Measurements from ENCODE around the gene MED13.

The MED13 gene

DNA sequence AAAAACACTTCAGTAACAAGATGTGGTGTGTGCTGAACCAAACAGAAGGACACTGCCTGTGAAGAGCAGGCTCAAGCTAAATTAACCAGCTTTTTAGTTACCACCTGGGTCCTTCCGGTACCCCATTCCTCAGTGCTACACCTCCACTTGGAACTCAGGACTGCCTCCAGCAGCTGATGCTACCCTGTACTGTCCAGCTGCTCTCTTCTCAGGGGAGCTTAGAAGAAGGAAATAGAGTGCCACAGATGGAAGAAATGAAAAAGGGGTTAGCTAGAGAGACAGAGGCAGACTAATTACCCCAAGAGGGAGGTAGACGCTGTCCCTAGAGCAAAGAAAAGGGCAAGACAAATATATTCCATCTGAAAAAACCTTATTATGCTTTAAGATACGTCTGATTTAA lies 5.7 kb downstream of the MED13 start:
- Histone ChIP-seq H3K27ac (ENCODE audit: low read depth, low read length) (no peak overlapping the region), H3K4me1 (ENCODE audit: control insufficient read depth in 5 of 5, insufficient read depth in 5 of 5, low read length in 5 of 5) (peaks cover 0 to 60% (median 51%) of the 10 kb centered on the region in 5 donors), H3K4me3 (ENCODE audit: low read depth in 1 of 5, low read length in 5 of 5) (no peak overlapping the region), H3K9me3 (ENCODE audit: control insufficient read depth in 5 of 5, low read length in 5 of 5) (no peaks in the 10 kb centered on the region), H3K27me3 (ENCODE audit: control insufficient read depth in 5 of 5, insufficient read depth in 4 of 5, low read length in 5 of 5) (no peaks in the 10 kb centered on the region), H3K36me3 (ENCODE audit: control insufficient read depth in 5 of 5, insufficient read depth in 5 of 5, low read length in 5 of 5) (peaks cover 0 to 21% (median 11%) of the 10 kb centered on the region in 5 donors), H3K9ac (ENCODE audit: low read length in 5 of 5) (no peak overlapping the region)

DNA sequence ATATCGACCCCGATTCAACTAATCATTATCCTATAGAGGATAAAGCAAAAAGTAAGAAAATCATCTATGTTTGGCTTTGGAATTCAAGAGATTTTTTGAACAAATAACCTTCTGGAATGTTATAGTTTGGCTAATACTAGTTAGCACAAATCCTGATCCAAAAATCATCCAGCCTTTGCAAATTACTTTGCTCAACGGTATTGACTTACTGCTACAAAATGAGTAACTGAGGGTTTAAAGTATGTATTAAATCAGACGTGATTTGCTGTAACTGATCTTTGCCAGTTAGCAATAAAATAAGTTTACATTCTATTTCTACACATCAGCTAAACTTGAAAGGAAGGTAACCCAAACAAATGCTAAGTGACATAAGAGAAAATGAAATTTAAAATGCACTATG lies 6.5 kb downstream of the MED13 start:
- H3K4me3 ChIP-seq (ENCODE audit: low read depth in 1 of 5, low read length in 5 of 5) = no peak overlapping the region
- H3K36me3 ChIP-seq (ENCODE audit: control insufficient read depth in 5 of 5, insufficient read depth in 5 of 5, low read length in 5 of 5) = peaks cover 0 to 21% (median 11%) of the 10 kb centered on the region in 5 donors
- H3K27me3 ChIP-seq (ENCODE audit: control insufficient read depth in 5 of 5, insufficient read depth in 4 of 5, low read length in 5 of 5) = no peaks in the 10 kb centered on the region
- peaks cover 0 to 53% (median 43%) of the 10 kb centered on the region in 5 donors for H3K4me1 ChIP-seq (ENCODE audit: control insufficient read depth in 5 of 5, insufficient read depth in 5 of 5, low read length in 5 of 5)
- no peak overlapping the region for H3K9ac ChIP-seq (ENCODE audit: low read length in 5 of 5)
- H3K27ac ChIP-seq (ENCODE audit: low read depth, low read length) = no peak overlapping the region
- no peaks in the 10 kb centered on the region for H3K9me3 ChIP-seq (ENCODE audit: control insufficient read depth in 5 of 5, low read length in 5 of 5)

DNA sequence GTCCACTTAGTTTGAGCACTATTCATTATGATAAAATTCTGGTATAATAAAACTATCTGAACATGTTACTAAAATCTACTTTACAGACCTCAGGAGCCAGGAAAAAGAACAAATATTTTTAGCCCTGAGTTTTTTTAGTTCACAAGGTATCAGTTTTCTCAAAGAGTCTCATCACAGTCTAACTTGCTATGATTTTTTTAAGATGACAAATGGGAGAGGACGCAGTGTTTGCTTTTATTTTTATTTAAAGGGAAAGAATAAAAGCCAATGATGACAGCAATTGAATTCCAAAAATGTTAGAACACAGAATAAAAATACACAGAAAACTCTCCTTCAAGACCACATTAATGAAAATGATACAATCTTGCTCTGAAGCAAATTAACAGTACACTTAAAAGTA lies 7.4 kb downstream of the MED13 start:
- Histone ChIP-seq H3K27me3 (ENCODE audit: control insufficient read depth in 5 of 5, insufficient read depth in 4 of 5, low read length in 5 of 5) (no peaks in the 10 kb centered on the region), H3K27ac (ENCODE audit: low read depth, low read length) (no peak overlapping the region), H3K4me3 (ENCODE audit: low read depth in 1 of 5, low read length in 5 of 5) (no peak overlapping the region), H3K9ac (ENCODE audit: low read length in 5 of 5) (peak overlapping the region in 1 of 5 donors; percentile 20), H3K4me1 (ENCODE audit: control insufficient read depth in 5 of 5, insufficient read depth in 5 of 5, low read length in 5 of 5) (peaks cover 0 to 51% (median 34%) of the 10 kb centered on the region in 5 donors), H3K36me3 (ENCODE audit: control insufficient read depth in 5 of 5, insufficient read depth in 5 of 5, low read length in 5 of 5) (peaks cover 3 to 21% (median 11%) of the 10 kb centered on the region in 5 donors), H3K9me3 (ENCODE audit: control insufficient read depth in 5 of 5, low read length in 5 of 5) (no peaks in the 10 kb centered on the region)

DNA sequence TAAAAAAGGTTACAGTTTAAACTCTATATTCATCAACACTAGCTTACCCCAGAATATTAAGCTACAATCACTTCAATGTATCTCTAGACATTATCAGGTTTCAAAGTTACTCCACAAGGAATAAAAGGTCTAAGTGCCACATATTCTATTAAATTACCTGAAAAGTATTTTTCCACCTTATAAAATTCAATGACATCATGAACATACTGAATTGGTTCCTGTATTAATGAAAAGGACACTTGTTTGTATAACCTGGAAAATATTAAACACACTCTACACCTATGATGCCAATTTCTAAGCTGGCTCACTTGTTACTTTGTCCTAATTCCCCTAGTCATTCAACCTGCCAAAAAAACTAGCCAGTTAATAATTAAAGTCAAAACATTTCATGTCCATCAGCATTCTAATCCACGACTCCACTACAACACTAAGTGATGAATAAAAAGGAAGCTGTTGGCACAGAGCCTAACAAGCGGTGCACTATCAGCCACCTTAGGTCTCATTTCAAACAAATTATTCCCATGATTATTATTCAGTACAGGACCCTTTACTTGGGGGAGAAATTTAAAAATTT lies 12.2 kb downstream of the MED13 start:
- H3K27ac ChIP-seq (ENCODE audit: low read depth, low read length) = no peak overlapping the region
- H3K9me3 ChIP-seq (ENCODE audit: control insufficient read depth in 5 of 5, low read length in 5 of 5) = no peaks in the 10 kb centered on the region
- no peak overlapping the region for H3K4me3 ChIP-seq (ENCODE audit: low read depth in 1 of 5, low read length in 5 of 5)
- no peaks in the 10 kb centered on the region for H3K27me3 ChIP-seq (ENCODE audit: control insufficient read depth in 5 of 5, insufficient read depth in 4 of 5, low read length in 5 of 5)
- H3K9ac ChIP-seq (ENCODE audit: low read length in 5 of 5) = no peak overlapping the region
- H3K4me1 ChIP-seq (ENCODE audit: control insufficient read depth in 5 of 5, insufficient read depth in 5 of 5, low read length in 5 of 5) = peaks cover 0 to 31% (median 14%) of the 10 kb centered on the region in 5 donors
- peaks cover 13 to 42% (median 29%) of the 10 kb centered on the region in 5 donors for H3K36me3 ChIP-seq (ENCODE audit: control insufficient read depth in 5 of 5, insufficient read depth in 5 of 5, low read length in 5 of 5)

DNA sequence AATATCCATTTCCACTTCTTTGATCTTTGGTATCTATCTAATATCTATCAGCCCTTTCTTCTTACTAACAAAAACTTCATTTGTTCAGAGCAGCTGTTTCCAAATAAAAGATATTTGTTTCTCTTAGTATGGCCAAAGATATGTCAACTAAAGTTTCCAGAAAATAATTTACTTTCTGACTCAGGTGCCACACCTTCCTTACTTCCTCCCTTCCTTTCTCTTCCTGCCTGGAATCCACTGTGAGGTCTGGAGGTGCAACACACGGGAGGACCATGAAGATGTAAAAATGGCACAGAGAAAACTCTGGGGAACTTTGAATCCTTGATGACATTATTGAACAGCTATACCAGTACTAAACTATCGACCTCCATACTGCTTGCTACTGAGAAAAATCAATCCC lies 14.0 kb downstream of the MED13 start:
- H3K9ac ChIP-seq (ENCODE audit: low read length in 5 of 5) = no peak overlapping the region
- H3K27me3 ChIP-seq (ENCODE audit: control insufficient read depth in 5 of 5, insufficient read depth in 4 of 5, low read length in 5 of 5) = no peaks in the 10 kb centered on the region
- H3K9me3 ChIP-seq (ENCODE audit: control insufficient read depth in 5 of 5, low read length in 5 of 5) = no peaks in the 10 kb centered on the region
- H3K4me1 ChIP-seq (ENCODE audit: control insufficient read depth in 5 of 5, insufficient read depth in 5 of 5, low read length in 5 of 5) = peaks cover 0 to 15% (median under 1%) of the 10 kb centered on the region in 5 donors
- H3K27ac ChIP-seq (ENCODE audit: low read depth, low read length) = no peak overlapping the region
- H3K36me3 ChIP-seq (ENCODE audit: control insufficient read depth in 5 of 5, insufficient read depth in 5 of 5, low read length in 5 of 5) = peaks cover 24 to 46% (median 38%) of the 10 kb centered on the region in 5 donors
- no peak overlapping the region for H3K4me3 ChIP-seq (ENCODE audit: low read depth in 1 of 5, low read length in 5 of 5)

DNA sequence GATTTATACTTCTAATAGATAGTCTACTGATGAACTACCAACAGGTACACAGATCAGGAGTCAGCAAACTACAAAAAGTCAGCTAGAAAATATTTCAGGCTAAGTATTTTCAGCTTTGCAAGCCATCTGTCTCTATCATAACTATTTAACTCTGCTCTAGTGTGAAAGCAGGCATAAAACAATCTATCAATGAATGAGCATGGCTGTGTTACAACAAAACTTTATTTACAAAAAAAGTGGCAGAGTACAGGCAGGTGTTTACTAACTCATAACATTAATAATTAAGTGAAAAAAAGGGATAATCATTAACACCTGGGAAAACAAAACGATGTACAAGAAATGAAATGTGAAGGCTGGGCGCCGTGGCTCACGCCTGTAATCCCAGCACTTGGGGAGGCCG lies 15.8 kb downstream of the MED13 start:
- H3K9ac ChIP-seq (ENCODE audit: low read length in 5 of 5) = no peak overlapping the region
- H3K4me1 ChIP-seq (ENCODE audit: control insufficient read depth in 5 of 5, insufficient read depth in 5 of 5, low read length in 5 of 5) = peaks cover 0 to 16% (median 2%) of the 10 kb centered on the region in 5 donors
- no peak overlapping the region for H3K4me3 ChIP-seq (ENCODE audit: low read depth in 1 of 5, low read length in 5 of 5)
- no peaks in the 10 kb centered on the region for H3K27me3 ChIP-seq (ENCODE audit: control insufficient read depth in 5 of 5, insufficient read depth in 4 of 5, low read length in 5 of 5)
- no peak overlapping the region for H3K27ac ChIP-seq (ENCODE audit: low read depth, low read length)
- peaks cover 27 to 48% (median 36%) of the 10 kb centered on the region in 5 donors for H3K36me3 ChIP-seq (ENCODE audit: control insufficient read depth in 5 of 5, insufficient read depth in 5 of 5, low read length in 5 of 5)
- H3K9me3 ChIP-seq (ENCODE audit: control insufficient read depth in 5 of 5, low read length in 5 of 5) = no peaks in the 10 kb centered on the region

DNA sequence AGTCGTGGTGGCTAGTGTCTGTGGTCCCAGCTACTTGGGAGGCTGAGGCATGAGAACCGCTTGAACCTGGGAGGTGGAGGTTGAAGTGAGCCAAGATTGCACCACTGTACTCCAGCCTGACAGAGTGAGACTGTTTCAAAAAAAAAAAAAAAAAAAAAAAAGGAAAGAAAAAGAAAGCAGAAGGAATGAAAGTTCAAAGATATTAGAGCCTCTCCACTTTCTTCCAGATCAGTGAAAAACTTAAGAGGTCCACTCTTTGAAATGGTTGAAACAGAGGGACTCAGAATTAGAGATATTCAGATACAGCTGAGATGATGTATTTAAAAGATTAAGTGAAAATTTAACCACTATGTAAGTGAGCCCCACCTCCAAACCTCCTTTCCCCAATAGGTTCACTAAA lies 16.8 kb downstream of the MED13 start:
- peaks cover 0 to 15% (median 3%) of the 10 kb centered on the region in 5 donors for H3K4me1 ChIP-seq (ENCODE audit: control insufficient read depth in 5 of 5, insufficient read depth in 5 of 5, low read length in 5 of 5)
- H3K9ac ChIP-seq (ENCODE audit: low read length in 5 of 5) = no peak overlapping the region
- H3K36me3 ChIP-seq (ENCODE audit: control insufficient read depth in 5 of 5, insufficient read depth in 5 of 5, low read length in 5 of 5) = peaks cover 29 to 52% (median 44%) of the 10 kb centered on the region in 5 donors
- no peak overlapping the region for H3K4me3 ChIP-seq (ENCODE audit: low read depth in 1 of 5, low read length in 5 of 5)
- no peaks in the 10 kb centered on the region for H3K27me3 ChIP-seq (ENCODE audit: control insufficient read depth in 5 of 5, insufficient read depth in 4 of 5, low read length in 5 of 5)
- H3K27ac ChIP-seq (ENCODE audit: low read depth, low read length) = no peak overlapping the region
- no peaks in the 10 kb centered on the region for H3K9me3 ChIP-seq (ENCODE audit: control insufficient read depth in 5 of 5, low read length in 5 of 5)

DNA sequence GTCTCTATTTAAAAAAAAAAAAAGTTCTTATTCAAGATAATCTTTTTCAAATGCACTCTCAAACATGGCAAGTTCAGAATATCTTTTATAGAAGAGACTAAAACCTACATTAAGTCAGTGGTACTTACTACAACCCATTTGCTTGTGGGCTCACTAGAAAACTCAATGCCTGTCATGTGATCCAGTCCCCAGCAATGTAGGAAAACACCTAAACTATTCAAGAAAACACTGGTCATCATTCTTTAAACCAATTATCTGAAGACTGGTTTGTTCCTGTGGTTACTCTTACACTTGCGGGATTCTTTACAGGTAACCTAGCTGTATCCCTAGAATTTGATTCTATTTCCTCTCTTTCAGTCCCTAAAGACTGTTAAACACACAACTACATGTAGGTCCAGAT lies 19.6 kb downstream of the MED13 start:
- Histone ChIP-seq H3K27ac (ENCODE audit: low read depth, low read length) (no peak overlapping the region), H3K36me3 (ENCODE audit: control insufficient read depth in 5 of 5, insufficient read depth in 5 of 5, low read length in 5 of 5) (peaks cover 23 to 37% (median 34%) of the 10 kb centered on the region in 5 donors), H3K4me3 (ENCODE audit: low read depth in 1 of 5, low read length in 5 of 5) (no peak overlapping the region), H3K9ac (ENCODE audit: low read length in 5 of 5) (no peak overlapping the region), H3K9me3 (ENCODE audit: control insufficient read depth in 5 of 5, low read length in 5 of 5) (no peaks in the 10 kb centered on the region), H3K4me1 (ENCODE audit: control insufficient read depth in 5 of 5, insufficient read depth in 5 of 5, low read length in 5 of 5) (peaks cover 0 to 9% (median 3%) of the 10 kb centered on the region in 5 donors), H3K27me3 (ENCODE audit: control insufficient read depth in 5 of 5, insufficient read depth in 4 of 5, low read length in 5 of 5) (no peaks in the 10 kb centered on the region)

DNA sequence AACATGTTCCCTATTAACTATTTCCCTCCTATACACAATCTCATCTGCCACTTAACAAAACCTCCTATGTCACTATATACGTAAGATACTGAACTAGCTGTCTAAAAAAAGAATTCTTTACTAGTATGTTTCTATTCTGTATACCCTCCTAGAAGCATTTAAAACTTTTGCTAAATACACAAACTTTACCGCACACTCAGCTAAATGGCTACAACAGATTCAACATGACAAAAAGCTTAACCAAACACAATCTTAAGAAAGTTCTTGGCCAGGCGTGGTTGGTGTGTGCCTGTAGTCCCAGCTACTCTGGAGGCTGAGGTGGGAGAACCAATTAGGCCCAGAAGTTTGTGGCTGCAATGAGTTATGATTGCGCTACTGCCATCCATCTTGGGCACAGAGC lies 20.0 kb downstream of the MED13 start:
- Histone ChIP-seq H3K27me3 (ENCODE audit: control insufficient read depth in 5 of 5, insufficient read depth in 4 of 5, low read length in 5 of 5) (no peaks in the 10 kb centered on the region), H3K36me3 (ENCODE audit: control insufficient read depth in 5 of 5, insufficient read depth in 5 of 5, low read length in 5 of 5) (peaks cover 23 to 38% (median 35%) of the 10 kb centered on the region in 5 donors)

DNA sequence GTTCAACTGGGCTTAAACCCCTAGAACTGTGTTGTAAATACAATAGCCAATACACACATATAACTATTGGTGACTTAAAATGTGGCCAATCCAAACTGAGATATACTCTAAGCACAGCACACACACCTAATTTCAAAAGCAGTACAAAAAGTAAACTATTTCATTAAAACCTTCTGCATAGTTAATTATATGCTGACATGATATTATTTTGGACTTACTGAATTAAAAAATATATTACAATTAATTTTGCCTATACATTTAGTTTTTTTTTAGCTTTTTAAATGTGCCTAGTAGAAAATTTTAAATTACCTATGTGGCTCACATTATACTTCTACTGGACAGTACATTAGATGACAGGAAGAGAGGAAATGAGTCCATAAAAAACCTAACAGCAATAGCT lies 21.5 kb downstream of the MED13 start:
- H3K36me3 ChIP-seq (ENCODE audit: control insufficient read depth in 5 of 5, insufficient read depth in 5 of 5, low read length in 5 of 5) = peaks cover 22 to 38% (median 29%) of the 10 kb centered on the region in 5 donors
- H3K9me3 ChIP-seq (ENCODE audit: control insufficient read depth in 5 of 5, low read length in 5 of 5) = no peaks in the 10 kb centered on the region
- no peak overlapping the region for H3K9ac ChIP-seq (ENCODE audit: low read length in 5 of 5)
- no peaks in the 10 kb centered on the region for H3K27me3 ChIP-seq (ENCODE audit: control insufficient read depth in 5 of 5, insufficient read depth in 4 of 5, low read length in 5 of 5)
- no peak overlapping the region for H3K27ac ChIP-seq (ENCODE audit: low read depth, low read length)
- no peak overlapping the region for H3K4me3 ChIP-seq (ENCODE audit: low read depth in 1 of 5, low read length in 5 of 5)
- H3K4me1 ChIP-seq (ENCODE audit: control insufficient read depth in 5 of 5, insufficient read depth in 5 of 5, low read length in 5 of 5) = peaks cover 0 to 9% (median 3%) of the 10 kb centered on the region in 5 donors

More for the DNA sequence above, 20.0 kb downstream of the MED13 start:
- Histone ChIP-seq H3K4me1 (ENCODE audit: control insufficient read depth in 5 of 5, insufficient read depth in 5 of 5, low read length in 5 of 5) (peaks cover 0 to 9% (median 3%) of the 10 kb centered on the region in 5 donors), H3K9ac (ENCODE audit: low read length in 5 of 5) (no peak overlapping the region), H3K9me3 (ENCODE audit: control insufficient read depth in 5 of 5, low read length in 5 of 5) (no peaks in the 10 kb centered on the region), H3K4me3 (ENCODE audit: low read depth in 1 of 5, low read length in 5 of 5) (no peak overlapping the region), H3K27ac (ENCODE audit: low read depth, low read length) (no peak overlapping the region)

Data from subcutaneous abdominal adipose tissue (tissue), 5 donors.